GM23248 (cell line): ENCODE measurements around the gene TMEM30A.

Source experiments
- EZH2 ChIP-seq: fragments of 200-600 bp; sonication (generic); IDR thresholded peaks from 2 replicates; pipeline ENCODE4 v1.6.1; 2018; ENCODE audit warnings: antibody characterized with exemption, mild to moderate bottlenecking; ENCODE audit not compliant: insufficient read depth, poor library complexity, severe bottlenecking
- EZH2phosphoT487 ChIP-seq: fragments of 200-600 bp; sonication (generic); IDR thresholded peaks from 2 replicates; pipeline ENCODE4 v1.6.1; 2018; ENCODE audit warnings: antibody characterized with exemption, moderate library complexity, mild to moderate bottlenecking, low read depth; ENCODE audit not compliant: insufficient read depth

DNA sequence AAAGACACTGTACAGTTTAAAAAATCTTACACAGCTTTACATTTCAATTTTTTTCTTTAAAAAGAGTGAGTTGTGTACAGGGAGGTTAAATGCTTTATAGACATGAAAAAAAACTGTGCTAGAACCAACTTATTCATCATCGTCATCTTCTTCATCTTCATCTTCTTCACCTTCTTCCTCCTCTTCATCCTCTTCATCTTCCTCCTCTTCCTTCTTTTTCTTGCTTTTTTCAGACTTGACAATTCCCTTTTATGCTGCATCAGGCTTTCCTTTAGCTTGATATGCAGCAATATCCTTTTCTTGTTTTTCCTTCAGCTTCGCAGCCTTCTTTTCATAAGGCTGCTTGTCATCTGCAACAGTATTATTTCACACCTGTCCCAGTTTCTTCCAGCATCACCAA is 34.3 kb upstream of the TMEM30A start:
- no peak for TF ChIP-seq EZH2phosphoT487
- TF ChIP-seq EZH2: no peak
